WI38 (cell line): ENCODE data around the gene CALR3.
"Not testable (repeated sequence)": the region's sequence is repeated elsewhere in the genome, so short reads cannot be mapped to it uniquely, and the experiment has no call there.

Source experiments
- H3K4me3 ChIP-seq: 2 replicates; pipeline ENCODE4 v1.5.1; 2011; ENCODE audit warnings: low read depth, mild to moderate bottlenecking, control low read depth, low read length
- TF ChIP-seq, protein P1 (sequence below): IDR thresholded peaks from 2 replicates; pipeline ENCODE4 v1.5.1; 2012; ENCODE audit warnings: low read depth, mild to moderate bottlenecking, control low read depth, low read length

CALR3 gene

DNA sequence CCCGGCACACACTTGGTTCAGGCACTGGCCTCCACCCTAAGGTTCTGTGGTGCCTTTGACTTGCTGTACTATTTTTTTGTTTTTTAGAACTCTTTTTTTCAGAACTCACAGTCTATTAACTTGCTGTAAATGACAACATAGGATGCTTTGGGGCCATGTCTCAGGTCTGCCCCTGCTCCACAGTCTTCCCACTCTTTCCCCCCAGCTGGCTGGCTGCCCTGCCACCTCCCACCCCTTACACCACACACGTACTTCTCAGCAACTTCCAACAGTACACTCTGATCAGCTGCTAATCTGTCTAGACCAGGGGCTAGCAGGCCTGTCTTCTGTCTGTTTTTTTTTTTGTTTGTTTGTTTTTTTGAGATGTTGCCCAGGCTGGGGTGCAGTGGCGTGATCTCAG, 8.3 kb upstream of the CALR3 start:
- H3K4me3 ChIP-seq = no peak overlapping the region
- TF ChIP-seq, protein P1, sequence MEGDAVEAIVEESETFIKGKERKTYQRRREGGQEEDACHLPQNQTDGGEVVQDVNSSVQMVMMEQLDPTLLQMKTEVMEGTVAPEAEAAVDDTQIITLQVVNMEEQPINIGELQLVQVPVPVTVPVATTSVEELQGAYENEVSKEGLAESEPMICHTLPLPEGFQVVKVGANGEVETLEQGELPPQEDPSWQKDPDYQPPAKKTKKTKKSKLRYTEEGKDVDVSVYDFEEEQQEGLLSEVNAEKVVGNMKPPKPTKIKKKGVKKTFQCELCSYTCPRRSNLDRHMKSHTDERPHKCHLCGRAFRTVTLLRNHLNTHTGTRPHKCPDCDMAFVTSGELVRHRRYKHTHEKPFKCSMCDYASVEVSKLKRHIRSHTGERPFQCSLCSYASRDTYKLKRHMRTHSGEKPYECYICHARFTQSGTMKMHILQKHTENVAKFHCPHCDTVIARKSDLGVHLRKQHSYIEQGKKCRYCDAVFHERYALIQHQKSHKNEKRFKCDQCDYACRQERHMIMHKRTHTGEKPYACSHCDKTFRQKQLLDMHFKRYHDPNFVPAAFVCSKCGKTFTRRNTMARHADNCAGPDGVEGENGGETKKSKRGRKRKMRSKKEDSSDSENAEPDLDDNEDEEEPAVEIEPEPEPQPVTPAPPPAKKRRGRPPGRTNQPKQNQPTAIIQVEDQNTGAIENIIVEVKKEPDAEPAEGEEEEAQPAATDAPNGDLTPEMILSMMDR = no peak

DNA sequence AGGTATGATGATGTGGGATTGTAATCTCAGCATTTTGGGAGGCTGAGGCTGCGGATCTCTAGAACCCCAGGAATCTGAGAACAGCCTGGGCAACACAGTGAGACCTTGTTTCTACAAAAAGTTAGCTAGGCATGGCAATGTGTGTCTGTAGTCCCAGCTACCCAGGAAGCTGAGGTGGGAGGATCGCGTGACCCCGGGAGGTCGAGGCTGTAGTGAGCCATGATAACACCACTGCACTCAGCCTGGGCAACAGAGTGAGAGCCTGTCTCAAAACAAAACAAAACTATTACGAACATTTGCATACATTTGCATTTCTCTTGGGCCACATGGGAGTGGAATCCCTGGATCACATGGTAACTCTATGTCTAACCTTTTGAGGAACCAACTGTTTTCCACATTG, 1.9 kb upstream of the CALR3 start:
- TF ChIP-seq, protein P1 = no peak
- no peak overlapping the region for H3K4me3 ChIP-seq

DNA sequence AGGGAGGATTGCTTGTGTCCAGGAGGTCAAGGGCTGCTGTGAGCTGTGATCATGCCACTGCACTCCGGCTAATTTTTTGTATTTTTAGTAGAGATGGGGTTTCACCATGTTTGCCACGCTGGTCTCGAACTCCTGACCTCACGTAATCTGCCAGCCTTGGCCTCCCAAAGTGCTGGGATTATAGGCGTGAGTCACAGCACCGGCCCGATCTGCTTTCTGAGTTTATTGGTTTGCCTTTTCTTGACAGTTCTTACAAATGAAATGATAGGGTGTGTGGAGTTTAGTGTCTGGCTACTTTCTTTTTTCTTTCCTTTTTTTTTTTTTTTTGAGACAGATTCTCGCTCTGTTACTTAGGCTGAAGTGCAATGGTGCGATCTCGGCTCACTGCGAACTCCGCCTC, 1.1 kb upstream of the CALR3 start:
- peak overlapping the region; percentile 78 for H3K4me3 ChIP-seq

DNA sequence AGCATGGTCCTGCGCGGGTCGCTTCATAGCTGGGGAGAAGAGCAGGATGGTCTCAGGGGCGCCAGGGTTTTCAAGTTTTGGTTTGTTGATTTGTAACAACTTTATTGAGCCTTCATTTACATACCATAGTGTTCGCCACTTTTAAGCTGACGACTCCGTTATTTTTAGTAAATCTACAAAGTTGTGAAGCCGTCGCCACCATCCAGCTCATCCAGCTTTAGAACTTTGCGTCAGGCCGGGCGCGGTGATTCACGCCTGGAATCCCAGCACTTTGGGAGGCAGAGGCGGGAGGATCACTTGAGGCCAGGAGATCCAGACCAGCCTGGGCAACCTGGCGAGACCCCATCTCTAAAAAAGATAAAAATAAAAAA, 631 bp upstream of the CALR3 start:
- H3K4me3 ChIP-seq = peak overlapping the region; percentile 78
- TF ChIP-seq, protein P1 = no peak

More for the DNA sequence above, 1.1 kb upstream of the CALR3 start:
- TF ChIP-seq, protein P1 = no peak

DNA sequence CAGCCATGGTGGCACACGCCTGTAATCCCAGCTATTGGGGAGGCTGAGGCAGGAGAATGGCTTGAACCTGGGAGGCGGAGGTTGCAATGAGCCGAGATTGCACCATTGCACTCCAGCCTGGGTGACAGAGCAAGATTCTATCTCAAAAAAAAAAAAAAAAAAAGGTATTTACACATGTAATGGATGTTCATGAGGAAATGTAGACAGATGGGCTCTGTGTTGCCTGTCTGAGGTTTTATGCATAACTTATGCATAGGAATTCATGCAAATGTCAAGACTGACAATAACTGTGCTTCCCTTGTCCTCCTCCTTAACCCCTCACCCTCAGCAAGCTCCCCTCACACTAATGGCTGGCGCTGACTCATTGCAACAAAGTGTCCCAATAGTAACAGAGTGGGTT, 9.5 kb downstream of the CALR3 start:
- H3K4me3 ChIP-seq = not testable (repeated sequence)

DNA sequence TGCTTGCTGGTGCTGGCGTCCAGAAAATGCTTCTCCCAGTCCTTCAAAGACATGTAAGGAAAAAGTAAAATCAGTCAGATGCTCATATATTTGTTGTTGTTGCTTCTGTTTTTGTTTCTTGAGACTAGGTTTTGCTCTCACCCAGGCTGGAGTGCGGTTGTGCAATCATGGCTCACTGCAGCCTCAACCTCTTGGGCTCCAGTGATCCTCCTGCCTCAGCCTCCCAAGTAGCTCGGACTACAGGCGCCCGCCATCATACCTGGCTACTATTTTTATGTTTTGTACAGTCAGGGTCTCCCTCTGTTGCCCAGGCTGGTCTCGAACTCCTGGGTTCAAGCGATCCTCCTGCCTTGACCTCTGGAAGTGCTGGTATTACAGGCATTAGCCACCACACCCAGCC, 13.2 kb downstream of the CALR3 start:
- TF ChIP-seq, protein P1 = no peak
- H3K4me3 ChIP-seq = no peak overlapping the region

DNA sequence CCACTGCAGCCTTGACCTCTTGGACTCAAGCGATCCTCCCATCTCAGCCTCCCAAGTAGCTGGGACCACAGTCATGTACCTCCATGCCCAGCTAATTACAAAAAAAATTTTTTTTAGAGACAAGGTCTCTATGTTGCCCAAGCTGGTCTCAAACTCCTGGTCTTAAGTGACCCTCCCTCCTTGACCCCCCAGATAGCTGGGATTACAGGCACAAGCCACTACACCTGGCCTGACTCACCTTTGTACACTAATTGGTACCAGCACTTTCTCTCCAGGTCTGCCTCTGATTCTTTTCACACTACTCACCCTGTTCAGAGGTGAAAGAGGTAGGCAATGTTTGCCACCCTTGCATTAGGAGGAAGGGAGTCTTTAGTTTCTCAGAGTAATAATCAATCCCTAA, 18.7 kb downstream of the CALR3 start:
- H3K4me3 ChIP-seq = no peak overlapping the region
- TF ChIP-seq, protein P1 = no peak

DNA sequence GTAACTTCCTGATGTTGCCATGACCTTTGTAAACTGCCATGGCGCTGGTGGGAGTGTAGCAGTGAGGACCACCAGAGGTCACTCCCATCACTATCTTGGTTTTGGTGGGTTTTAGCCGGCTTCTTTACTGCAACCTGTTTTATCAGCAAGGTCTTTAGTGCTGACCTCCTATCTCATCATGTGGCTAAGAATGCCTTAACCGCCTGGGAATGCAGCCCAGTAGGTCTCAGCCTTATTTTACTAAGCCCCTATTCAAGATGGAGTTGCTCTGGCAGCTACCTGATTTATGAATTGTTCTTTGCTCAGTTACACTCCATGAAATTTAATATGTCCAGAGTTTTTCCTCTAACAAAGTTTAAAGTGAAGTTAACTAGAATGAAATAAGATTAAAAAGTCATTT, 19.6 kb downstream of the CALR3 start:
- H3K4me3 ChIP-seq = no peak overlapping the region
- TF ChIP-seq, protein P1 = no peak
